DMS79 (cell line): ENCODE measurements around the gene KRR1.

Experiments
- DNase-seq: peaks from one replicate; lab custom pipeline; 2025; lab: John Stamatoyannopoulos, UW

Gene KRR1

DNA sequence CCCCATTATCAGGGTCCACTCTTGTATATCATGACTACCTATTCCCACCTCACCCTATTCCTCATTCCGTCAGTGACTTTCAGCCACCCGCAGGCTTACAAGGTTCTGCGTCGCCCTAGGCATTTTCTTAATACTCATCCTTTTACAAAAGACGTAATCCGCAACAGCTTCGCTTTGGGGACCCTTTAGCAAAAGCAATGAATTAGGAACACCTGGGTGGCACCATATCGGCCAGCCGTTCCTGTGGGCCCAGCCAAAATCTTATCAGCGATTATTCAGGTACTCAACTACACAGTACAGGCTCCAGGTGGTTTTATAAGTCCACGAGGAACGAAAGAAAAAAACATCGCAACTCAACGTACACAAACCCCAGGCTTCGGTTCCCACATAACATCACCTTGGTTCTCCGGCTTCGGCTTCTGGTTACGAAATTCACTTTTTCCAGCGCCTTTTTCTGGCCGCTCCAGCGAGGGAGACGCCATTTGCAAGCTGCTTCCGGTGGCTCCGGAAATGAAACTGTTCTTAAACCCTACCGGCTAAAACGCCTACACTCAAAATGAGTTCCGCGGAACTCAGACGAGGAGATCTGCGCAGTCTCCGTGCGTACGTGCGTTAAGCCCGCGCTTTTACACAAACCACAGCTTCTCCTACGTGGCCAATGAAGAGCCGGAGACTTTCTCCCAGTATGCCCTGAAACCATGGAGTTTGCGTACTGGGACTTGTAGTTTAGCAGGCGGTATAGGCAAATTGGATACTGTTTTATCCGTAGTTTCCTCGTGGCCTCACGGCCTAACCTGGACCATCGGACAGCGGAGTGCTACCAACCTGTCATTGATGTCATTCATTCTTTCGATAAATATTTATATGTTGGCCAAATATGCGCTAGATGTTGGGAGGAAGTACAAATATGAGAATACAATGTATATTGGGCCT lies at the start of gene KRR1:
Gene KRR1, minus strand, starts transcription at position 494 of the 933 bp plus-strand sequence. Its CDS starts 12 bp downstream, at position 482.
- DNase-seq, result peak; percentile 89

GRCh38 chr12:75560167-75560566 lies 48.8 kb upstream of the KRR1 start:
- no peak for DNase-seq

DNA sequence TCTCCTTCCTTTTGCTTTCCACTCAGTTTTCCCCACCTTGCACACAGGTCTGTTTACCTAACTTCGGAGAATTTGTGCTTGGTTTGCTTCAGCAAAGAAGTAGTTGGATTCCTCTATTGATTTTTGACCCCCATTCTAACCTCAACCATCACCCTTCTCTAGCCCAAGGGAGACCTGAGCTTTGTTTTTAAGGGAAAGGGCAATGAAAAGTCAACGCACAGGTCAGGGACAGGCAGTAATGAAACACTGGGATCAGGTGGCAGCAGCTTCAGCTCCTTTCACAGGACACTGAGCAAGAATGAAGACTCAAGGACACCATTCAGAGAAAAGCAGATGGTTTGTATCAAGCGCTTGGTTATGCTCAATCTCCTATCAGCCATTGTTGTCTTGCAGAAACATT lies 46.9 kb upstream of the KRR1 start:
- DNase-seq, result no peak

- DNase-seq, result no peak
Measured at GRCh38 chr12:75556311-75556899, 45.0 kb upstream of the KRR1 start.

DNA sequence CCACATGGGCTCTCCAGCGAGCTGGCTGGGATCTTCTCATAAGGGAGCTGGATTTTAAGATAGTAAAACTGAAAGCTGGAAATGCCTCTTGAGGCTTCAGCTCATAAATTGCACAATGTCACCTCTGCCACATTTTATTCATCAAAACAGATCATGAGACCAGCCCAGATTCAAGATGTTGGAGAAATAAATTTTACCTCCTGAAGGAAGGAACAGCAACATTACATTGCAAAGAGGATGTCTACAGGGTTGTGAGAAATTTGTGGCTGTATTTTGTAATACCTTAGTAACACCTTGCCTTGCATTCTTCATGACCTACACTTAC lies 43.1 kb upstream of the KRR1 start:
- no peak for DNase-seq

DNA sequence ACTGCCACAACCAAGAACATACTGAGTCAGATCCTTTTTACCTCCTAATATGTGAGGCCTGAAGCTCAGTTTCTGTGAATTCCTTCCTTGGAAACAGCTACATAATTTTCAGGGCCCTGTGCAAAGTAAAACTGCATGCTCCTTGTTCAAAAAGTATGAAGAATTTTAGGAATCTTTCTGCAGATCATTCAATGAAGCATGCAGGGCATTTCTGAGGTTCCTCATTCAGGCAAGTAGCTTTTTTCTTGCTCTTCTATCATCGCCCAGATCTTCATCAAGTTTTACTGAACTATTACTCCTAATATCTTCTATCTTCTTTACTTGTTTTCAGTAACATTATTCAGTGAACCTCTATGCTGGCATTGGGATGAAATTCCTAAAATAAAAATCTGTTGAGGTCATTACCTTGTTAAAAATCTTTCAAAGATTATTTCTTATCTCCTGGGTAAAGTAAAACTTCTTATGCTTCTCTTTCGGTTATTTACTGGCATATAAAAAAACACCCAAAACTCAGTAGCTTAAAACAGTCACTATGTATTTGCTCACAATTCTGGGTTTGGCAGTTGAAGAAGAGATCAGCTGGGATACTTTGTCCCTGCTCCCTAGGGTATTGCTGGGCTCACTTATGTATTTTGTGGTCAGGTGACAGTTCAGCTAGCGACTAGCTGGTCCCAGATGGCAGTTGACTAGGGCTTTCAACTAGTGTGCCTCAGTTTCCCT lies 42.6 kb upstream of the KRR1 start:
- DNase-seq, result no peak

- DNase-seq, result no peak
Measured at GRCh38 chr12:75553398-75553797, 42.0 kb upstream of the KRR1 start.

DNA sequence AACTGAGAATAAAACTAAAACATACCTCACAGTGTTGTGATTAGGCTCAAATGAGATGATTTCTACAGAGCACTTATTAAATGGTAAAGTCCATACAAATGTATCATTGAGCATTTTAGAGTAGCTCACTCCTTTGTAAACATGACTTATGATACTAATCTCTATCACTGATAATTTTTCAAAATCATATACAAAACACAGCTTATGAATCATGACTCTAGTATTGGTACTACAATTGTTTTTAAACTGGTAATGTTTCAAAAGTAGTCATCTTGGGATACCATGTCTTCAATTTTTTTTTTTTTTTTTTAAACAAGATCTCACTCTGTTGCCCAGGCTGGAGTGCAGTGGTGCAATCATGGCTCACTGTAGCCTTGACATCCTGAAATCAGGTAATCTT lies 40.1 kb upstream of the KRR1 start:
- no peak for DNase-seq

GRCh38 chr12:75550401-75551240 lies 39.2 kb upstream of the KRR1 start:
- peak; percentile 10 for DNase-seq

- DNase-seq, result no peak
Measured at GRCh38 chr12:75549989-75550388, 38.6 kb upstream of the KRR1 start.

- DNase-seq, result no peak
Measured at GRCh38 chr12:75548879-75549278, 37.5 kb upstream of the KRR1 start.

GRCh38 chr12:75545636-75546035 lies 34.2 kb upstream of the KRR1 start:
- DNase-seq, result no peak

DNA sequence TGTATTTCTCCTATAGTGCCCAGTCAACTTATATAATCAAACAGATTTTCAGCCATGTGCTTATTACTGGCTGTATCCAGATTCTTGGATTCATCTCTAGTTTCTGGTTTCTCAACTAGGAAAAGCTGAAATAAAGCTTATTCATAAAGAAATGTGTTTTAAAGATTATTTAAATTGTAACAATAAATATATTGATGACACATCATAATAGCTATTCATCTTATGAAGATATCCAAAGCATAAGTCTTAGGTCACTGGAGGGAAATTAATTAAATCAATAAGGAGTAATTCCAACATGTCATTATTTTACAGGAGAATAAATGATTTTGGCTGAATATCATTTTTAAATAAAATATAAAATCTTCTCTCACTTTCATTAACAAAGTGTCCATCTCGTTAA lies 32.1 kb upstream of the KRR1 start:
- DNase-seq, result no peak

- DNase-seq, result no peak
Measured at GRCh38 chr12:75542942-75543341, 31.5 kb upstream of the KRR1 start.

DNA sequence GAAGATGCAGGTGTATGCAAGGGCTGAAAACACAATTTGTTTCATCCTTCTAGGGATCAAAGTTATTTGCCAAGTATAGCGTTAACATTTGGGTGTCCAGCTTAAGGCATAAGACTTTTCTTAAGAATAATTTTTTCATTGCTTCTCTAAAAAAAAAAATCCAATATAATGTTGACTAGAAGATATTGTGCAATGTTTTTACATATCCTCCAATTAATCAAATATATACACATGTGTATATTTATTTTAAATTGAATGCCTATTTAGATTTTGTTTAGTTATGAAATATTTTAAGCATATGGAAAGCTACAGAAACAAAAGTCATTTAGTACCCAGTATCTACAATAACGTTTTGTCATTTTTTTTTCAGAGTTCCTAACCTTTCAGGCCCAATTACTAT lies 28.5 kb upstream of the KRR1 start:
- no peak for DNase-seq

DNA sequence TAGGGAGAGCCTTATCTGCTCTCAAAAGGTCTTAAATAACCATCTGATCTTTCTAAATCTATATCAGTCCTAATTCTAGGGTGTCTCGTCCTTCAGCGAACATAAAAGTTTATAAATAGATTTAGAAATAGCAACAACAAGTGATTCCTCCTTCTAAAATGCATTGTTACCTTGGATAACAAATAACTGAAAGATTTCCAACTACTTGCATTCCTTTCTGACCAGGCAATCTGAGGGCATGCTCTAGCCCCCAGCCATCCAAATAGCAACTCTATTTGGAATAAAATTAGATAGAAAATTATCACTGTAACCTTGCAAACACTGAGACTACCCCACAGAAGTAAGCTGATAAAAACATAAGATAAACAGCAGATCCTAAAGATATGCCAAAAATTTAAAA lies 21.8 kb upstream of the KRR1 start:
- no peak for DNase-seq

GRCh38 chr12:75529826-75530225 lies 18.4 kb upstream of the KRR1 start:
- DNase-seq, result no peak

- DNase-seq, result no peak
Measured at GRCh38 chr12:75529316-75529715, 17.9 kb upstream of the KRR1 start.

GRCh38 chr12:75528692-75529091 lies 17.3 kb upstream of the KRR1 start:
- no peak for DNase-seq

DNA sequence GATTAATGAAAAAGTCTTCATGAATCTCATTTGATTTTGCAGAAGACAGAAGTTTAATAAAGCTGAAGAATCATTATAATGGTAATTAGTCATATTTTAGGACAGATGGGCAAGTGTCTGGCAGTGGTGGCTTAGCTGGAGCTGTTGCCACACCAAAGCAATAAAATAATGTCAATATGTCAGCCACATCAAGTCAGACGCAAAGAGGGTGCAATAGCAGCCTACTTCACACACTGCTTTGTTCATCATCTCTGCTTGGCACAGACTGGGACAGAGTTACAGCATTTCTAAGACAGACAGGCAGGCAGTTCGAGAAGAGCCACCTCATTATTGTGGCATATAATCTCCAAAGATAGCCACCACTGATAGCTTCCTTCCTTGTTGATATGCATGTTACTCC lies 16.9 kb upstream of the KRR1 start:
- DNase-seq, result no peak

DNA sequence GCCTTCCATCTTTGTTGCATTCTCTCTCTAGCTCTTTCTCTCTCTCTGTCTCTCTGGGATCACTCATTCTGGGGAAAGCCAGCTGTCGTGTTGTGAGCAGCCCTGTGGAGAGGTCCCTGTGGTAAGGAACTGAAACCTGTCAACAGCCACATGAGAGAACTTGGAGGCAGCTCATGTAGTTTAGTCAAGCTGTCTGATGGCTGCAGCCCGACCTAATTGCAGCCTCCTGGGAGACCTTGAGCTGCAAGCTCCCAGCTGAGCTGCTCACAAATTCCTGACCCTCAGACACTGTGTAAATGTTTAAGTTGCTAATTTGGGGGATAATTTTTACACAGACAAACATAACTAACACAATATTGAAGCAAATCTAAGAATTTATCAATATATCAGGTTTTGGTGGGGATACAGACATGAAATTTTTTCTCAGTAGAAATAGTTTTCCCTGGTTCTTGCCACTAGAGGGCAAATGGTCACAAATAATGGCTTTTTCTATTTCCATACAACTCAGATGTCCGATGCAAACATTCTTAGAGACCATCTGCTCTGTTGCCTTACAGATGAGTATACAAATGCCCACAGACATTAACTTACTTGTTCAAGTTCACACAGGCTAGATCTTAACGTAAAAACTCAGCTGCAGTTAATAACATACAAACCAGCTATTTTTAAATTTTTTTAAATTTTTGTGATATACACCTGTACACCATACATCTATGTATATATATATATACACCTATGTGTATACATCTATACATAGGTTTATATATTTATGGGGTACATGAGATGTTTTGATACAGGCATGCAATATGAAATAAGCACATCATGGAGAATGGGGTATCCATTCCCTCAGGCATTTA lies 15.5 kb upstream of the KRR1 start:
- no peak for DNase-seq
